ENCODE data around the gene C10orf88.
A peak's percentile ranks its signal among the peaks of the same experiment; 100 is the strongest.
"Not testable (repeated sequence)": the region's sequence is repeated elsewhere in the genome, so short reads cannot be mapped to it uniquely, and the experiment has no call there.

Gene C10orf88

DNA sequence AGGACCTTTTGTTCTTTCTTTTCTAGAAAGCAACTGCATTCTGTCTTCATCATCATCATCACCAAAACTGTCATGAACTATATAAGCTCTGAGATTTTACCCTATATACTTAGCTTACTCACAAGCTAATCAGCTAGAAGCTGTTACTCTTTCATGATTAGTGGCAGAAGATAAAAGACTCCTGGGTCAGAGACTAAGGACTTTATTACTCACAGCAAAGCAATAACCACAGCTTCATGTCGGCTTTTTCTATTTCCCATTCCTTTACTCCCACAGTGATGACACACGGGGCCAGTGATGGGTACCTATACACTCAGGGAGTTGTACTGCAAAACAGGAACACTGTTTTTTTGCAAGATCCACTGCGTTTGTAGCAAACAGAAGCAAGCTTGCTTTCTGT lies 8.4 kb upstream of the C10orf88 start:
- DNase-seq (ENCODE audit: low read depth) = no peak

DNA sequence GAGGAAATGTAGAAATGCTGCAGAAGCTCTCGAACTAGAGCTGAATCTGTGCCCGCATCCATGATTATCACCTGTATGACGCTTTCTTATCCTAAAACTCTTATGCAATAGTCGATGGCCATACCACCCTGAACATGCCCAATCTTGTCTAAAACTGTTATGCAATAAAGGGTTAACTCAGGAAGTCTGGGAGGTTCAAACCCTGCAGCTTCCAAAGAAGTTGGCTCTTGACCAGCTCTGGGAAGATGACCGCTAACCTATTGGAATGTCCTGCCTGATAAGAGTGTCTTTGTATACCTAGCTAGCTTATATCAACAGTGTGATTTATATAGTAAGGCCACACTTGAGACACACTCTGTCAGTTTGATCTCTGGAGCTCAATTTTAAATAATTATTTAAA lies 3.4 kb upstream of the C10orf88 start:
- no peak for DNase-seq (ENCODE audit: low read depth)

GRCh38 chr10:122955892-122956291 lies 1.9 kb upstream of the C10orf88 start:
- no peak for DNase-seq (ENCODE audit: low read depth)

DNA sequence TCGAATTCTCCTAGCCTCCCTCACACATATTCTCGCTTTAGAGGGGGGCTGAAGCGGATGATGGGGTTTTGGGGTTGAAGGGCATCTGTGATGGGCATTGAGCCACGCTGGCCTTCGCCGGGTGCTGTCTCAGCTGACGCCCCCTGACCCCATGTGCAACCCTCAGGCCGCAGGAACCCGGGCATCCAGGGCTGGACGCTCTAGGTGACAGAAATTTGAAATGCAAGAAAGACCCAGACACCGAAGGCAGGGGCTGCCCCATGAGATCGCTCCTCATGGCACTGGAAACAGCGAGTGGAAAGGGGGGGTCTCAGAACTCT lies 664 bp upstream of the C10orf88 start:
- DNase-seq (ENCODE audit: low read depth) = no peak

DNA sequence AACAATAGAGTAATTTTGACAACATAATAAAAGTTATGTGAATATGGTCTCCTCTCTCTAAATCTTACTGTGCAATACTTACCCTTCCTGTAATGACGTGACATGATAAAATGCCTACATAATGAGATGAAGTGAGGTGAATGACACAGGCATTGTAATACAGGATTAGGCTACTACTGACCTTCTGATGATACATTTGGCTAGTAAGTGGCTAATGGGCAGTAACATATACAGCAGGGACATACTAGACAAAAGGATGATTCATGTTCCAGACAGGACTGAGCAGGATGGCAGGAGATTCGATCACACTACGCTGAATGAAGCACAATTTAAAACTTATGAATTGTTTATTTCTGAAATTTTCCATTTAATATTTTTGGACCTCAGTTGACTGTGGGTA lies 4.7 kb downstream of the C10orf88 start:
- DNase-seq (ENCODE audit: low read depth) = no peak

DNA sequence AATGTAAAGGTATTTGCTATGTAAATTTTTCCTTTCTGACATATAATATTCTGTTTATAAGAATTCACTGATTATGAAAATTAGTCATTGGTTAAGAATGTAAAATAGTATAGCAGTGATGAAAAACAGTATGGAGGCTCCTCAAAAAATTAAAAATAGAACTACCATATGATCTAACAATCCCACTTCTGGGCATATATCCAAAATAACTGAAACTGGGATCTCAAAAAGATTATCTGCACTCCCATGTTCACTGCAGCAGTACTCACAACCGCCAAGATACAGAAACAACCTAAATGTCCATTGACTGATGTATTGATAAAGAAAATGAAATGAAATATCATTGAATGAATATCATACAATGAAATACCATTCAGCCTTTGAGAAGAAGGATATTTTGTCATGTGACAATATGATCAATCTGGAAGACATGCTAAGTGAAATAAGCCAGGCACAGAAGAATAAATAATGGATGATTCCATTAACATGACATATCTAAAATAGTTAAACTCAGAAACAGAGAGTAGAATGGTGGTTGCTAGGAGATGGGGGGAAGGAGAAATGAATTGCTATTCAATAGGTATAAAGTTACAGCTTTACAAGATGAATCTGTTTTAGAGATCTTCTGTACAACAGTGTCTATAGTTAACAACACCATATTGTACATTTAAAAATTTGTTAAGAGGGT lies 14.0 kb downstream of the C10orf88 start:
- DNase-seq (ENCODE audit: low read depth) = no peak

GRCh38 chr10:122939133-122939855 lies 14.7 kb downstream of the C10orf88 start:
- DNase-seq (ENCODE audit: low read depth) = no peak

GRCh38 chr10:122931088-122931906 lies 22.7 kb downstream of the C10orf88 start:
- DNase-seq (ENCODE audit: low read depth) = no peak

DNA sequence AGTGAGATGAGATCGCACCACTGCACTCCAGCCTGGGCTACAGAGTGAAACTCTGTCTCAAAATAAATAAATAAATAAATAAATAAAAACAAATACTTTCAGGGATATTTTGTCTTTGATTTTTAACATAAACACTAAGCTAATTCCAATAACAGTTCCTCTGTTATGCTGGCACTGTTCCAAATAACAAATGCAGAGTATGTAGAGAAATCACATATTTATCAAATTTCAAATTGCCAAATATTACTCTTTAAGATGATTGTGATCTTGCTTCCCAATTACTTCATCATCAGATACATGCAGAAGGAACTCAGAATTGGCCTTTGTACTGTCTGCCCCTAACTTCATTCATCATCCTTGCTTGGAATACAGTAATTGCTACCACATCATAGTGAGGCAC lies 23.9 kb downstream of the C10orf88 start:
- no peak for DNase-seq (ENCODE audit: low read depth)

GRCh38 chr10:122915700-122916099 lies 38.3 kb downstream of the C10orf88 start:
- DNase-seq (ENCODE audit: low read depth) = no peak

DNA sequence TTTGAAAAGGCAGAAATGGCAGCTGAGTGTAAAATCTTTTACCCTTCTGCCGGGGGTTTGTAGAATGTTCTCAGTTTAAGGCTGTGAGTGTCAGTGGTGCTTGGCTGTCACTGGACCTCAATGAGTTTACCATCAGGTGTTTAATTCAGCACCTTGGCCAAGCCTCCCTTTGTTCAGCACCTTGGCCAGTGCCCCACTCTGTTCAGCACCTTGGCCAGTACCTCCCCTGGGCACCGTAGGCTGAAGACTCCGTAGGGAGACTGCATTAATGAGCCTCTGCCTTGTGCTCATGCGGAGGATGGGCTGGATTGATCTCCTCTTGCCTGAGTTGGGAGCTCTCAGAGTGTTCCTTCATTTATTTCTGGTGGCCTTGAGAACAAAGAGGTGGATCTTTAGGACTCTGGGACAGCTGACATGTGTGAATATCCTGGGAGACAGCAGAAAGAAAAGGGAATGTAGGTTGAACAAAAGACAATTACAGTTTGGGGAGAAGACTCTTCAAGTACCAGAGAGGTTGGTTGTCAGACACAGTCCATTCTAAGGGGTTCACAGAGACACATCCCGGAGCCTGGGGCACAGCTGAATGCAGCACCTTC lies 42.0 kb downstream of the C10orf88 start:
- peak; percentile 9 for DNase-seq (ENCODE audit: low read depth)

DNA sequence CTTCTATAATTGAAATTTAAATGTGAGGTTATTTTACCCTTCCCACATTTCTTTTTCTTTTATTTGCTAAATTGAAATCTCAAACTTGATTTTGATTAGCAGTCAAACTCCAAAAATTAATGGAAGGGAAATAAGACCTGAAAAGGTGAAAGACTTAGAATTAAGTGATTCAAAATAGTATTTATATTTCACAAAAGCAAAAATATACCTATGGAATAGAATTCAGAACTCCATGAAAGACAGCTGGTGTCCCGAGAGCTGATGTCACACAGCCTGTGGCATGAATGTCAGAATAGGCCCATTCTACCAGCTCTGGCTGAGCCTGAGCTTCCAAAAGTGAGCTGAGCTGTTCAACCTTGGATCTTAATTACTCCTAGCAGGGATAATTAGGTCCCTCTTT lies 43.7 kb downstream of the C10orf88 start, which contains the start of gene FAM24A:
FAM24A (plus strand) TSS at position 301 of the 400 bp plus-strand sequence. CDS start 1,025 bp downstream, outside the sequence.
- DNase-seq (ENCODE audit: low read depth) = no peak

GRCh38 chr10:122903861-122904260 lies 50.2 kb downstream of the C10orf88 start:
- DNase-seq (ENCODE audit: low read depth) = not testable (repeated sequence)

DNA sequence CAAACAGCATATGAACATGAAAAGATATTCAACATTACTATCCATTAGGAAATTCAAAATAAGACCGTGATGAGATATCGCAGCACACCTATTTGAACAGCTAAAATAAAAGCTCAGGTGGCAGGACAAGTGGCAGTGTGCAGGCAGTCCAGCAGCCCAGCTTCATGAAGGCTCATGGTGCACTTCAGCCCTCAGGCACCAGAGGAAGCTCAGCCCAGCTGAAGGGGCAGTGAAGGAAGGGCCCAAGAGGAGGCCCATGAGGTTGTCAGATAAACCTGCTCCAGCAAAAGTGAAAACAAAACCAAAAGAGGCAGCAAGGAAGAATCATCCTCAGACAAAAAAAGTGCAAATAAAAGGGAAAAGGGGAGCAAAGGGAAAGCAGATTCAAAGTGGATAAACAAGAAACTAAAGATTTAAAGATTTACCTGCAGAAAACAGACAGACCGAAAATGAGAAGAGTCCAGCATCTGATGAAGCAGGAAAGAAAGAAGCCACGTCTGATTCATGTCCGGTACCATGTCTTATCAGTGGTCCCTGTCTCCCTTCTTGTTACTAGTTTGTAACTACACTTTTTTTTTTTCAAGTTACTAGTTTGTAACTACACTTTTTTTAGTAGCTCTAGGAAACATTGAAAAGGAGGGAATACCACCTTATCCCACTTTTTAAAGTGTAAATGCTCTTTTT lies 59.6 kb downstream of the C10orf88 start:
- DNase-seq (ENCODE audit: low read depth) = no peak

- DNase-seq (ENCODE audit: low read depth) = no peak
Measured at GRCh38 chr10:122884166-122884565, 69.9 kb downstream of the C10orf88 start.

GRCh38 chr10:122882766-122883165 lies 71.3 kb downstream of the C10orf88 start:
- no peak for DNase-seq (ENCODE audit: low read depth)

Data from activated T-helper 9 cell treated with anti-CD3 and anti-CD28 coated beads, Interleukin-2, amount 50 U/mL, for 16 hours (primary cell).